Testis (tissue), 3 donors: Measurements from ENCODE around the gene LIN7B. TPM values are rescaled to one million over a fixed set of nuclear protein-coding genes. Genes with fewer than 3 reads are reported as not detected.
"Not testable (repeated sequence)": the region's sequence is repeated elsewhere in the genome, so short reads cannot be mapped to it uniquely, and the experiment has no call there.

Source experiments
- DNase-seq: peaks from one replicate; pipeline ENCODE4 v3.0.0-alpha.2; 2019
- H3K27ac ChIP-seq, 2 donors: fragments of 200-600 bp; sonication (generic); one replicate each; pipeline ENCODE4 v1.5.1; 2019
- H3K27me3 ChIP-seq: fragments of 200-600 bp; sonication (generic); one replicate; pipeline ENCODE4 v1.5.1; 2019
- H3K36me3 ChIP-seq: fragments of 200-600 bp; sonication (generic); one replicate; pipeline ENCODE4 v1.5.1; 2017; ENCODE audit warnings: low read depth; ENCODE audit errors: missing control alignments
- H3K4me1 ChIP-seq: fragments of 200-600 bp; sonication (generic); one replicate; pipeline ENCODE4 v1.5.1; 2019
- H3K4me3 ChIP-seq, 2 donors: fragments of 200-600 bp; sonication (generic); one replicate each; pipeline ENCODE4 v1.5.1; 2017 to 2019
- H3K9me3 ChIP-seq: fragments of 200-600 bp; sonication (generic); one replicate; pipeline ENCODE4 v1.5.1; 2017
- CTCF ChIP-seq, 3 experiments: fragments of 450-650 bp in 2 of 3; fragments of 200-600 bp in 1 of 3; sonication (generic) in 1 of 3; IDR thresholded peaks; one replicate each; pipeline ENCODE4 v1.5.1; 2016 to 2019; ENCODE audit warnings: antibody characterized with exemption in 3 of 3, mild to moderate bottlenecking in 2 of 3, moderate library complexity in 1 of 3
- POLR2A ChIP-seq: fragments of 450-650 bp; IDR thresholded peaks from one replicate; pipeline ENCODE4 v1.6.1; 2017; ENCODE audit warnings: antibody characterized with exemption, mild to moderate bottlenecking, moderate library complexity
- WGBS, 2 donors: methylation state at CpG; one replicate each; pipeline ENCODE4 v1.1.5; 2018; 5-methylcytosine and 5-hydroxymethylcytosine counted together
- intact Hi-C: fragments of 100-400 bp; cut with DNase I; formaldehyde crosslinking; loops from one replicate; pipeline ENCODE4 v1.15.1; 2023; ENCODE audit warnings: low total_unique reads
- polyA plus RNA-seq: library from polyadenylated mRNA; stranded (reverse); fragments of 350-450 nt; fragmentation: Illumina TruSeq; extraction: RNeasy Lipid Tissue Mini Kit (QIAGEN cat#74804); gene quantifications from one replicate; pipeline ENCODE4 v1.2.3, GENCODE V29; 2014; ENCODE audit warnings: low read depth, low replicate concordance; ENCODE audit not compliant: insufficient read depth
- total RNA-seq, 2 donors: library from RNA; depleted of rRNA; stranded (reverse); fragments of >200 nt; gene quantifications; one replicate each; pipeline ENCODE4 v1.2.3, GENCODE V29; 2016

Gene LIN7B
- total and polyA plus RNA-seq, 3 donors from 2014 or later, result 22.4 to 66.2 (median 57.6) TPM

- Histone ChIP-seq H3K4me3 (peak within 1 kb of the TSS; percentile 50 to 56), H3K27ac (peak within 1 kb of the TSS; percentile 69 to 94), H3K9me3 (no peaks in the 10 kb centered on the region), H3K36me3 (no peaks in the 10 kb centered on the region), H3K27me3 (no peaks in the 10 kb centered on the region), H3K4me1 (peaks cover 22% of the 10 kb centered on the region)
- peak; percentile 77 for DNase-seq
- intact Hi-C loops, result no loop called here
- 1% methylated on average over 33 to 54 of the region's 90 CpGs for WGBS, 2 donors
- TF ChIP-seq POLR2A (no peak), CTCF (IDR thresholded peaks at IDR 0.05) (no peak)
Observed at GRCh38 chr19:49119411-49120324, 5.5 kb downstream of the LIN7B start, which contains the start of gene PPFIA3. Gene PPFIA3 (plus strand): TSS chr19:49119544. CDS start chr19:49127874, 8,330 bp downstream.

- peaks cover 22% of the 10 kb centered on the region for H3K4me1 ChIP-seq
- intact Hi-C loops, result no loop called here
- no peaks in the 10 kb centered on the region for H3K36me3 ChIP-seq
- H3K9me3 ChIP-seq, result no peaks in the 10 kb centered on the region
- WGBS, 2 donors, result 11 to 13% methylated on average over 11 to 16 of the region's 16 CpGs
- no peak overlapping the region for H3K27ac ChIP-seq
- TF ChIP-seq CTCF (IDR thresholded peaks at IDR 0.05) (no peak), POLR2A (no peak)
- DNase-seq, result no peak
- H3K4me3 ChIP-seq, result peak overlapping the region; percentile 49 to 50
- H3K27me3 ChIP-seq, result no peaks in the 10 kb centered on the region
Observed at GRCh38 chr19:49120325-49120683, 6.1 kb downstream of the LIN7B start.

- Histone ChIP-seq H3K9me3 (no peaks in the 10 kb centered on the region), H3K4me1 (peaks cover 22% of the 10 kb centered on the region), H3K27me3 (no peaks in the 10 kb centered on the region), H3K27ac (no peak overlapping the region), H3K4me3 (no peak overlapping the region), H3K36me3 (no peaks in the 10 kb centered on the region)
- intact Hi-C loops, result no loop called here
- TF ChIP-seq CTCF (IDR thresholded peaks at IDR 0.05) (no peak), POLR2A (no peak)
- no peak for DNase-seq
- 77 to 89% methylated on average over 2 of the region's 2 CpGs for WGBS, 2 donors
Observed at GRCh38 chr19:49120868-49121267, 6.7 kb downstream of the LIN7B start.

- H3K27ac ChIP-seq, H3K4me3 ChIP-seq, DNase-seq, H3K27me3 ChIP-seq, H3K36me3 ChIP-seq, intact Hi-C loops, H3K9me3 ChIP-seq: not testable (repeated sequence)
- WGBS, 2 donors, result 81 to 82% methylated on average over 10 of the region's 10 CpGs
- H3K4me1 ChIP-seq, result peaks cover 22% of the 10 kb centered on the region
Observed at GRCh38 chr19:49121841-49122240, 7.7 kb downstream of the LIN7B start.

GRCh38 chr19:49123285-49123684 lies 9.1 kb downstream of the LIN7B start:
- 90 to 93% methylated on average over 11 of the region's 11 CpGs for WGBS, 2 donors
- DNase-seq, H3K36me3 ChIP-seq, H3K4me3 ChIP-seq, H3K27me3 ChIP-seq, intact Hi-C loops, H3K9me3 ChIP-seq, H3K27ac ChIP-seq: not testable (repeated sequence)
- H3K4me1 ChIP-seq, result peaks cover 18% of the 10 kb centered on the region
